ENCODE measurements around the gene AXIN2. TPM values are rescaled to one million over a fixed set of nuclear protein-coding genes. Genes with fewer than 3 reads are reported as not detected.

The AXIN2 gene
- total RNA-seq, 4 donors from 2014 or later, result 16.5 to 69.3 (median 29.4) TPM

- Histone ChIP-seq H3K36me3 (no peaks in the 10 kb centered on the region), H3K4me1 (peaks cover 0 to 16% (median 0%) of the 10 kb centered on the region in 4 donors), H3K9me3 (no peaks in the 10 kb centered on the region), H3K4me3 (no peak overlapping the region), H3K27me3 (no peaks in the 10 kb centered on the region), H3K27ac (no peak overlapping the region)
- DNase-seq, result no peak
- TF ChIP-seq CTCF (IDR thresholded peaks at IDR 0.05), result no peak
- no peak for TF ChIP-seq POLR2A (IDR thresholded peaks at IDR 0.05)
These were observed 6.1 kb upstream of the AXIN2 start for GRCh38 chr17:65567566-65567965.

GRCh38 chr17:65565559-65565958 lies 4.1 kb upstream of the AXIN2 start:
- H3K4me3 ChIP-seq, result no peak overlapping the region
- H3K36me3 ChIP-seq, result no peaks in the 10 kb centered on the region
- peaks cover 0 to 23% (median 2%) of the 10 kb centered on the region in 4 donors for H3K4me1 ChIP-seq
- no peak for DNase-seq
- no peak for TF ChIP-seq POLR2A (IDR thresholded peaks at IDR 0.05)
- TF ChIP-seq CTCF (IDR thresholded peaks at IDR 0.05), result no peak
- H3K27ac ChIP-seq, result no peak overlapping the region
- no peaks in the 10 kb centered on the region for H3K27me3 ChIP-seq
- no peaks in the 10 kb centered on the region for H3K9me3 ChIP-seq

- H3K27me3 ChIP-seq, result no peaks in the 10 kb centered on the region
- TF ChIP-seq CTCF (IDR thresholded peaks at IDR 0.05) (no peak), POLR2A (IDR thresholded peaks at IDR 0.05) (no peak)
- DNase-seq, result no peak
- no peak overlapping the region for H3K4me3 ChIP-seq
- H3K4me1 ChIP-seq, result peaks cover 0 to 23% (median 2%) of the 10 kb centered on the region in 4 donors
- no peaks in the 10 kb centered on the region for H3K9me3 ChIP-seq
- H3K27ac ChIP-seq, result peak overlapping the region in 1 of 4 donors; percentile 58
- no peaks in the 10 kb centered on the region for H3K36me3 ChIP-seq
These were observed 3.3 kb upstream of the AXIN2 start for GRCh38 chr17:65564793-65565192.

- Histone ChIP-seq H3K4me3 (peak overlapping the region; percentile 78 to 97 (median 88)), H3K36me3 (no peaks in the 10 kb centered on the region), H3K27ac (peak overlapping the region in 1 of 4 donors; percentile 90), H3K27me3 (no peaks in the 10 kb centered on the region), H3K9me3 (no peaks in the 10 kb centered on the region), H3K4me1 (peaks cover 0 to 47% (median 3%) of the 10 kb centered on the region in 4 donors)
- TF ChIP-seq CTCF (IDR thresholded peaks at IDR 0.05) (no peak), POLR2A (IDR thresholded peaks at IDR 0.05) (no peak)
- DNase-seq, result no peak
These were observed 721 bp upstream of the AXIN2 start for GRCh38 chr17:65562206-65562531.

- no peaks in the 10 kb centered on the region for H3K9me3 ChIP-seq
- peak; percentile 65 to 90 (median 88) for DNase-seq
- H3K27me3 ChIP-seq, result no peaks in the 10 kb centered on the region
- no peaks in the 10 kb centered on the region for H3K36me3 ChIP-seq
- no peak for TF ChIP-seq POLR2A (IDR thresholded peaks at IDR 0.05)
- no peak for TF ChIP-seq CTCF (IDR thresholded peaks at IDR 0.05)
- H3K4me1 ChIP-seq, result peaks cover 0 to 50% (median 3%) of the 10 kb centered on the region in 4 donors
- peak overlapping the region; percentile 73 to 96 (median 92) for H3K27ac ChIP-seq
- H3K4me3 ChIP-seq, result peak overlapping the region; percentile 78 to 97 (median 88)
These were observed 608 bp downstream of the AXIN2 start for GRCh38 chr17:65560628-65561451.
